Nephron progenitor cell (in vitro differentiated cells): ENCODE measurements around the gene SUMF1.

Experiments
- DNase-seq: peaks from one replicate; pipeline ENCODE4 v3.0.0; 2021
- H3K27ac Mint-ChIP-seq: 2 replicates; pipeline ENCODE4 v1.8.0; 2021; ENCODE audit warnings: mild to moderate bottlenecking, moderate library complexity, mixed read lengths
- H3K27me3 Mint-ChIP-seq: 2 replicates; pipeline ENCODE4 v1.8.0; 2021; ENCODE audit warnings: mild to moderate bottlenecking, low read depth, mixed read lengths; ENCODE audit not compliant: poor library complexity
- H3K36me3 Mint-ChIP-seq: 2 replicates; pipeline ENCODE4 v1.8.0; 2021; ENCODE audit warnings: low read depth, mixed read lengths
- H3K4me1 Mint-ChIP-seq: 2 replicates; pipeline ENCODE4 v1.8.0; 2021; ENCODE audit warnings: mixed read lengths
- H3K4me3 Mint-ChIP-seq: 2 replicates; pipeline ENCODE4 v1.8.0; 2021; ENCODE audit warnings: mild to moderate bottlenecking, moderate library complexity, mixed read lengths
- H3K9me3 Mint-ChIP-seq: 2 replicates; pipeline ENCODE4 v1.8.0; 2021; ENCODE audit warnings: mild to moderate bottlenecking, moderate library complexity, mixed read lengths
- TF ChIP-seq, protein P1 (sequence below): fragments of 200-600 bp; sonication (generic); IDR thresholded peaks from 2 replicates; pipeline ENCODE4 v1.5.0; 2021; ENCODE audit warnings: antibody characterized with exemption

The SUMF1 gene

DNA sequence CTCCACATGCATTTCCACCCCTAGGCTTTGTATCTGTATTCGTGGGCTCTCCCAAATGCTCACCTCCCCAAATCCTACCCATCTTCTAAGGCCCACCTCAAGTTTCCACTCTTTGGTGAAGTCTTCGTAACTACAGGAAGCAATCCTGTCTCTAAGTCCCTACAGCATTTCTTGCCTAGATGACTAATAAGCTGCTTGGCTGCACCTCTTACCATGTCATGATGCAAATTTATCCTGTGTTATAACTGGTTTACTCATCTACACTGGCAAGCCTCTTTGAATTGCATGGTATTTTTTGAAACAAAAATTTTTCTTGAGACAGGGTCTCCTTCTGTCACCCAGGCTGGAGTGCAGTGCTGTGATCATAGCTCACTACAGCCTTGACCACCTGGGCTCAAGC is 90.6 kb downstream of the SUMF1 start:
- H3K27ac Mint-ChIP-seq = no peak overlapping the region
- H3K27me3 Mint-ChIP-seq = peaks cover 6% of the 10 kb centered on the region
- no peaks in the 10 kb centered on the region for H3K4me1 Mint-ChIP-seq
- peaks cover 62% of the 10 kb centered on the region for H3K36me3 Mint-ChIP-seq
- peaks cover 22% of the 10 kb centered on the region for H3K9me3 Mint-ChIP-seq
- H3K4me3 Mint-ChIP-seq = no peak overlapping the region
- no peak for DNase-seq
- TF ChIP-seq, protein P1, sequence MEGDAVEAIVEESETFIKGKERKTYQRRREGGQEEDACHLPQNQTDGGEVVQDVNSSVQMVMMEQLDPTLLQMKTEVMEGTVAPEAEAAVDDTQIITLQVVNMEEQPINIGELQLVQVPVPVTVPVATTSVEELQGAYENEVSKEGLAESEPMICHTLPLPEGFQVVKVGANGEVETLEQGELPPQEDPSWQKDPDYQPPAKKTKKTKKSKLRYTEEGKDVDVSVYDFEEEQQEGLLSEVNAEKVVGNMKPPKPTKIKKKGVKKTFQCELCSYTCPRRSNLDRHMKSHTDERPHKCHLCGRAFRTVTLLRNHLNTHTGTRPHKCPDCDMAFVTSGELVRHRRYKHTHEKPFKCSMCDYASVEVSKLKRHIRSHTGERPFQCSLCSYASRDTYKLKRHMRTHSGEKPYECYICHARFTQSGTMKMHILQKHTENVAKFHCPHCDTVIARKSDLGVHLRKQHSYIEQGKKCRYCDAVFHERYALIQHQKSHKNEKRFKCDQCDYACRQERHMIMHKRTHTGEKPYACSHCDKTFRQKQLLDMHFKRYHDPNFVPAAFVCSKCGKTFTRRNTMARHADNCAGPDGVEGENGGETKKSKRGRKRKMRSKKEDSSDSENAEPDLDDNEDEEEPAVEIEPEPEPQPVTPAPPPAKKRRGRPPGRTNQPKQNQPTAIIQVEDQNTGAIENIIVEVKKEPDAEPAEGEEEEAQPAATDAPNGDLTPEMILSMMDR = no peak

DNA sequence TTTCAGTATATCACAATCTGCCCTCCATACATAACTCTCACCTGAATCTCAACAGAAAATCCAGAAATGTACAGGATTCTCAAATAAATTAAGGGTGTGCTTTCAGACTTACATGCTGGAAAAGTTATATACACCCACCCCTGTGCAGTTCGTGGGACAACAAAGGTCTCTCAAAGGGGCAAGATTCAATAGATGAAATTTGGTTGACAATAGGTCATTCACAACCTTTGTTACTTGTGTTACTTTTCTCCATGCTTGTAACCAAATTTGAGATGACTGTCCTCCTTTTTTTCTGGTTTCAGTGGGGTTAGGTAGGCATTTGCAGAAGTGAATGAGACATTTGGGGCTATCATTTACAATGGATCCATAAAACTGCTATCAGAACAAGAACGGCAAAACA is 91.2 kb downstream of the SUMF1 start:
- TF ChIP-seq, protein P1 = no peak
- DNase-seq = no peak
- Mint-ChIP-seq H3K4me1 (no peaks in the 10 kb centered on the region), H3K4me3 (no peak overlapping the region), H3K27ac (no peak overlapping the region), H3K9me3 (peaks cover 22% of the 10 kb centered on the region), H3K27me3 (peaks cover 6% of the 10 kb centered on the region), H3K36me3 (peaks cover 68% of the 10 kb centered on the region)

DNA sequence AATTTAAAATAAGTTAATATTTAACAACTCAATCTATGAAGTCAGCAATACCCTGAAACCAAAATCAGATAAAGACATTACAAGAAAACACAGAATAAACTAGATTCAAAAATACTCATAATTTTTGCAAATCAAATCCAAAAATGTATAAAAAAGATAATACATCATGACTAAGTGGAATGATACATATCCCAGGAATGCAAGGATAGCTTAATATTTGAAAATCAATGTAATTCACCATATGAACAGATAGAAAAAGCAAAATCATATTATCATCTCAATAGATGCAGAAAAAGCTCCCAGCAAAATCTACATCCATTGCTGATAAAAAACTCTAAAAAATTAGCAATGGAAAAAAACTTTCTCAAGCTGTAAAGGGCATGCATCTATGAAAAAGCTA is 93.4 kb downstream of the SUMF1 start:
- Mint-ChIP-seq H3K4me1 (no peaks in the 10 kb centered on the region), H3K9me3 (peaks cover 21% of the 10 kb centered on the region), H3K27me3 (no peaks in the 10 kb centered on the region), H3K36me3 (peaks cover 67% of the 10 kb centered on the region), H3K4me3 (no peak overlapping the region), H3K27ac (no peak overlapping the region)
- DNase-seq = no peak
- TF ChIP-seq, protein P1 = no peak

DNA sequence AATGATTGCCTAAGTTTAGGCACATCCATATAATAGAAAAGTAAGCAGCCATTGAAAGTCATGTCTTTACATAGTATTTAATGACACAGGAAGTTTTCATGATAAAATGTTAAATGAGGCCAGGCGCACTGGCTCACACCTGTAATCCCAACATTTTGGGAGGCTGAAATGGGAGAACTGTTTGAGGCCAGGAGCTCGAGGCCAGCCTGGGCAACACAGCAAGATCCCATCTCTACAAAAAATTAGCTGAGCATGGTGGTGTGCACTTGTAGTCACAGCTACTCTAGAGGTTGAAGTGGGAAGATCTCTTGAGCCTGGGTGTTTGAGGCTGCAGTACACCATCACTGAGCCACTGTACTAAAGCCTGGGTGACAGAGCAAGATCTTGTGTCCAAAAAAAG is 104.5 kb downstream of the SUMF1 start:
- Mint-ChIP-seq H3K9me3 (peaks cover 15% of the 10 kb centered on the region), H3K27ac (peak overlapping the region; percentile 16), H3K27me3 (peaks cover 7% of the 10 kb centered on the region), H3K36me3 (peaks cover 45% of the 10 kb centered on the region), H3K4me1 (peaks cover 29% of the 10 kb centered on the region), H3K4me3 (no peak overlapping the region)
- TF ChIP-seq, protein P1 = no peak
- DNase-seq = no peak

DNA sequence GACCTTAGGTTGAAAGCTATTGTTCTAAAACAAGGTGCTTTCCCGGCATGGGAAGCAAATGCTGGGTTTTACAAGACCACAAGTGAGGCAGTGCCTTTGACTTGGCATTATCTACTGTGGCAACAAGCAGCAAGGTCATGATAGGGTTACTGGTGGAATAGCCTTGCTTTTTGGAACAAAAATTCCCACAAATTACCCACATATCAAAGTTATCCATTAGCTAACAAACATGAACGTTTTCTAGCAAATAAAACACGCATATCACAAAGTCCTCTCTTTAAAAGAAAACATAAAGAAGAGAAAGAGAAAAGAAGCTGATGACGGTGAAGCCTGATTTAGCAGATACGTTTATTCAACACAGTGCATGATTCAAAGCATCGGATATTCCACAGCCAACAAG is 106.3 kb downstream of the SUMF1 start:
- Mint-ChIP-seq H3K4me3 (no peak overlapping the region), H3K9me3 (peaks cover 7% of the 10 kb centered on the region), H3K4me1 (peaks cover 44% of the 10 kb centered on the region), H3K36me3 (peaks cover 32% of the 10 kb centered on the region), H3K27me3 (peaks cover 3% of the 10 kb centered on the region), H3K27ac (peak overlapping the region; percentile 45)
- no peak for DNase-seq
- TF ChIP-seq, protein P1 = no peak

DNA sequence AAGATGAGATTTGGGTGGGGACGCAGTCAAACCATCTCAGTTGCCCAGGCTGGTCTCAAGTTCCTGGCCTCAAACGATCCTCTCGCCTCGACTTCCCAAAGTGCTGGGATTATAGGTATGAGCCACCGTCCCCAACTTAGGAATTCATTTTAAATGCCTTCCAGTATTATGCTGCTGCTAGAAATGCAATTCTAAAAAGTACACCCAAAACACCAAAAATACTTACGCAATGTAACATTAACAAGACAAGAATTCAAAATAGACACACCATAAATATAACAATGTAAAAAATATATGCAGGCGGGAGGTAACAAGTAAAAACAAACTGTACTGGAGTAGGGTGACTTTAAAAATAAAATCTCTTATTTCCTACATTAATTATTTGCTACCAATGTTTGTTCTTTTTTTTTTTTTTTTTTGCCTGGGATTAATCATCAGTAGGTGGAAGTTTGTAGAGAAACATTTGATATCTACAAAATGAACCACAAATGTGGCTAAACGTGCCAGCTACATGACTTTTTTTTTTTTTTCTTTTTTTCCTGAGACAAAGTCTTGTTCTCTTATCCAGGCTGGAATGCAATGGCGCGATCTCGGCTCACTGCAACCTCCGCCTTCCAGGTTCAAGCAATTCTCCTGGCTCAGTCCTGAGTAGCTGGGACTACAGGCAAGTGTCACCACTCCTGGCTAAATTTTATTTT is 107.1 kb downstream of the SUMF1 start:
- H3K27me3 Mint-ChIP-seq = peaks cover 3% of the 10 kb centered on the region
- DNase-seq = no peak
- H3K4me1 Mint-ChIP-seq = peaks cover 53% of the 10 kb centered on the region
- H3K4me3 Mint-ChIP-seq = no peak overlapping the region
- TF ChIP-seq, protein P1 = no peak
- peaks cover 7% of the 10 kb centered on the region for H3K9me3 Mint-ChIP-seq
- peaks cover 32% of the 10 kb centered on the region for H3K36me3 Mint-ChIP-seq
- peak overlapping the region; percentile 79 for H3K27ac Mint-ChIP-seq
